GM21825 (cell line): ENCODE results near the gene JCHAIN.
"Not testable (repeated sequence)": the region's sequence is repeated elsewhere in the genome, so short reads cannot be mapped to it uniquely, and the experiment has no call there.

ENCODE experiments used
- ATAC-seq: cut with Tn5 transposase; IDR thresholded peaks from one replicate; pipeline ENCODE4 v1.9.1; 2021; ENCODE audit warnings: mild to moderate bottlenecking, moderate library complexity; ENCODE audit not compliant: unreplicated experiment

Gene JCHAIN

GRCh38 chr4:70651864-70652506 lies 14.3 kb downstream of the JCHAIN start:
- ATAC-seq, result peak; percentile 45

GRCh38 chr4:70650741-70651140 lies 15.6 kb downstream of the JCHAIN start:
- not testable (repeated sequence) for ATAC-seq

GRCh38 chr4:70640192-70640591 lies 26.1 kb downstream of the JCHAIN start:
- no peak for ATAC-seq

GRCh38 chr4:70637239-70637913 lies 28.9 kb downstream of the JCHAIN start:
- no peak for ATAC-seq

- no peak for ATAC-seq
Measured at GRCh38 chr4:70634482-70634881, 31.8 kb downstream of the JCHAIN start.

GRCh38 chr4:70632028-70632427 lies 34.3 kb downstream of the JCHAIN start:
- no peak for ATAC-seq

GRCh38 chr4:70630162-70630561 lies 36.1 kb downstream of the JCHAIN start:
- ATAC-seq, result no peak

- ATAC-seq, result no peak
Measured at GRCh38 chr4:70629469-70630090, 36.7 kb downstream of the JCHAIN start.

GRCh38 chr4:70628444-70628843 lies 37.9 kb downstream of the JCHAIN start, which contains the start of gene ENAM:
ENAM (plus strand) TSS chr4:70628744; CDS start chr4:70629501, 757 bp downstream.
- ATAC-seq, result no peak

- no peak for ATAC-seq
Measured at GRCh38 chr4:70627620-70628019, 38.7 kb downstream of the JCHAIN start.

GRCh38 chr4:70624226-70624793 lies 42.0 kb downstream of the JCHAIN start:
- no peak for ATAC-seq

GRCh38 chr4:70623323-70623722 lies 43.0 kb downstream of the JCHAIN start:
- ATAC-seq, result no peak

GRCh38 chr4:70619778-70620177 lies 46.5 kb downstream of the JCHAIN start:
- no peak for ATAC-seq

GRCh38 chr4:70619288-70619687 lies 47.0 kb downstream of the JCHAIN start:
- ATAC-seq, result no peak

GRCh38 chr4:70614184-70614555 lies 52.1 kb downstream of the JCHAIN start:
- no peak for ATAC-seq

GRCh38 chr4:70613306-70614183 lies 52.8 kb downstream of the JCHAIN start:
- ATAC-seq, result peak; percentile 57

GRCh38 chr4:70608324-70608723 lies 58.0 kb downstream of the JCHAIN start:
- no peak for ATAC-seq

- no peak for ATAC-seq
Measured at GRCh38 chr4:70607334-70607853, 58.9 kb downstream of the JCHAIN start.

- no peak for ATAC-seq
Measured at GRCh38 chr4:70606459-70606858, 59.8 kb downstream of the JCHAIN start.
